Right lobe of liver (tissue), 6 donors: ENCODE measurements around the gene RDX. TPM values are rescaled to one million over a fixed set of nuclear protein-coding genes. Genes with fewer than 3 reads are reported as not detected.
"Not testable (repeated sequence)": the region's sequence is repeated elsewhere in the genome, so short reads cannot be mapped to it uniquely, and the experiment has no call there.

ENCODE experiments used
- ATAC-seq, 4 donors: fragments of 200-7000 bp; cut with Tn5 transposase; one replicate each; pipeline ENCODE4 v1.9.1; 2020; ENCODE audit warnings: mild to moderate bottlenecking in 4 of 4, moderate library complexity in 4 of 4
- DNase-seq, 3 donors: peaks; one replicate each; pipeline ENCODE4 v3.0.0-alpha.2; 2020
- H3K27ac ChIP-seq, 3 donors: fragments of 200-600 bp; one replicate each; pipeline ENCODE4 v1.8.0; 2022
- H3K27me3 ChIP-seq, 2 donors: fragments of 200-600 bp; one replicate each; pipeline ENCODE4 v1.8.0; 2022
- H3K36me3 ChIP-seq, 4 donors: fragments of 200-600 bp; sonication (generic) in 1 of 4; one replicate each; pipeline versions ENCODE4 v1.5.1 to v1.8.0; 2017 to 2022; ENCODE audit warnings: control low read depth in 1 of 4
- H3K4me1 ChIP-seq, 4 donors: fragments of 200-600 bp; sonication (generic) in 1 of 4; one replicate each; pipeline versions ENCODE4 v1.5.1 to v1.8.0; 2017 to 2022; ENCODE audit warnings: control low read depth in 1 of 4
- H3K4me3 ChIP-seq, 3 donors: fragments of 200-600 bp; one replicate each; pipeline ENCODE4 v1.8.0; 2022
- H3K9me3 ChIP-seq, 4 donors: fragments of 200-600 bp; sonication (generic) in 1 of 4; one replicate each; pipeline versions ENCODE4 v1.5.1 to v1.8.0; 2017 to 2022; ENCODE audit warnings: control low read depth in 1 of 4
- CTCF ChIP-seq, 4 donors: fragments of 200-600 bp in 3 of 4; fragments of 450-650 bp in 1 of 4; IDR thresholded peaks; one replicate each; pipeline versions ENCODE4 v1.5.1 to v1.8.0; 2016 to 2022; ENCODE audit warnings: antibody characterized with exemption in 4 of 4, mild to moderate bottlenecking in 2 of 4
- POLR2A ChIP-seq: fragments of 450-650 bp; IDR thresholded peaks from one replicate; pipeline ENCODE4 v1.6.1; 2017; ENCODE audit warnings: antibody characterized with exemption, mild to moderate bottlenecking
- WGBS: methylation state at CpG from one replicate; pipeline ENCODE4 v1.1.6; 2018; ENCODE audit warnings: low coverage, low lambda C conversion rate; ENCODE audit not compliant: insufficient coverage; ENCODE audit errors: missing lambda C conversion rate; 5-methylcytosine and 5-hydroxymethylcytosine counted together
- intact Hi-C, 2 donors: fragments of 100-400 bp; cut with DNase I; formaldehyde crosslinking; loops; one replicate each; pipeline versions ENCODE4 v1.11.2 to v1.14.1; 2022
- total RNA-seq, 6 experiments: library from RNA; depleted of rRNA in 2 of 6; stranded (reverse); fragments of >200 nt in 2 of 6; fragmentation: NEBNext Ultra II Directional in 3 of 6; extraction: Animal tissue kit (Norgen Biotek cat#: 25700) in 3 of 6; gene quantifications; one replicate each; pipeline versions ENCODE4 v1.1.0 to v1.2.4, GENCODE V29; 2016 to 2023
- donor health status: DM: no; HTN: yes; CAD: no.
- donor health status: DM: no; HTN: no; CAD: no.
- donor health status: DM: no; HTN: no; CAD: no.
- donor health status: DM: no; HTN: yes; CAD: no.
- donor health status: DM: no; HTN: yes; CAD: no.

Gene RDX
- total RNA-seq, 6 experiments from 2014 or later: 47.1 to 87.8 (median 81.8) TPM

- no peak overlapping the region for H3K27ac ChIP-seq
- no peaks in the 10 kb centered on the region for H3K36me3 ChIP-seq
- no peak for ATAC-seq
- no peaks in the 10 kb centered on the region for H3K27me3 ChIP-seq
- intact Hi-C loops: no loop called here
- no peaks in the 10 kb centered on the region for H3K9me3 ChIP-seq
- 95% methylated on average over 4 of the region's 5 CpGs for WGBS
- H3K4me1 ChIP-seq: peaks cover 0 to 8% (median 1%) of the 10 kb centered on the region in 4 donors
- no peak for TF ChIP-seq CTCF (IDR thresholded peaks at IDR 0.05)
- no peak for TF ChIP-seq POLR2A
- DNase-seq: no peak
- H3K4me3 ChIP-seq: no peak overlapping the region
Measured at GRCh38 chr11:110196241-110196754, 100.1 kb downstream of the RDX start.

GRCh38 chr11:110194211-110194766, 102.1 kb downstream of the RDX start:
- intact Hi-C loops: not testable (repeated sequence)

GRCh38 chr11:110192604-110193282, 103.7 kb downstream of the RDX start:
- H3K36me3 ChIP-seq: not testable (repeated sequence)
- WGBS: 78% methylated on average over 4 of the region's 4 CpGs

More at GRCh38 chr11:110194211-110194766, 102.1 kb downstream of the RDX start:
- peak in 1 of 4 donors; percentile 23 for ATAC-seq
- not testable (repeated sequence) for H3K36me3 ChIP-seq, H3K9me3 ChIP-seq, DNase-seq, H3K4me3 ChIP-seq, H3K27ac ChIP-seq, H3K27me3 ChIP-seq, H3K4me1 ChIP-seq
- 67% methylated on average over 9 of the region's 10 CpGs for WGBS

GRCh38 chr11:110190885-110191284, 105.5 kb downstream of the RDX start:
- H3K27ac ChIP-seq: no peak overlapping the region
- TF ChIP-seq CTCF (IDR thresholded peaks at IDR 0.05) (no peak), POLR2A (no peak)
- no peak for DNase-seq
- H3K4me3 ChIP-seq: no peak overlapping the region
- WGBS: 78% methylated on average over 1 of the region's 1 CpG
- H3K4me1 ChIP-seq: peaks cover 0 to 2% (median 0%) of the 10 kb centered on the region in 4 donors
- H3K27me3 ChIP-seq: no peaks in the 10 kb centered on the region
- no peaks in the 10 kb centered on the region for H3K36me3 ChIP-seq
- ATAC-seq: no peak
- H3K9me3 ChIP-seq: no peaks in the 10 kb centered on the region
- intact Hi-C loops: no loop called here

More at GRCh38 chr11:110192604-110193282, 103.7 kb downstream of the RDX start:
- DNase-seq, H3K27me3 ChIP-seq, ATAC-seq, intact Hi-C loops, H3K4me3 ChIP-seq, H3K4me1 ChIP-seq, H3K27ac ChIP-seq, H3K9me3 ChIP-seq: not testable (repeated sequence)

GRCh38 chr11:110187731-110188130, 108.7 kb downstream of the RDX start:
- TF ChIP-seq POLR2A: no peak
- no peak for TF ChIP-seq CTCF (IDR thresholded peaks at IDR 0.05)
- Histone ChIP-seq H3K27me3 (no peaks in the 10 kb centered on the region), H3K9me3 (no peaks in the 10 kb centered on the region), H3K4me1 (peaks cover 0 to 2% (median 0%) of the 10 kb centered on the region in 4 donors), H3K36me3 (no peaks in the 10 kb centered on the region), H3K4me3 (no peak overlapping the region), H3K27ac (no peak overlapping the region)
- no peak for DNase-seq
- intact Hi-C loops: loop anchor here in 1 of 2 donors (10.0 kb wide), 1 partner anchor 223 kb away; no protein-coding TSS in a partner anchor
- no peak for ATAC-seq
- WGBS: 73% methylated on average over 3 of the region's 6 CpGs
